Measurements from ENCODE around the gene GCK.

- no peak for TF ChIP-seq POLR2A (IDR thresholded peaks at IDR 0.05)
- no peak for TF ChIP-seq POLR2AphosphoS5 (IDR thresholded peaks at IDR 0.05; ENCODE audit: insufficient read depth in 1 of 2, low read depth in 1 of 2)
Observed at GRCh38 chr7:44235066-44235465, 45.8 kb upstream of the GCK start.

All from vagina (tissue), 2 donors.